Right lobe of liver (tissue), 4 donors: ENCODE results near the gene LRRC7.

ENCODE experiments used
- CTCF ChIP-seq, 4 donors: fragments of 200-600 bp in 3 of 4; fragments of 450-650 bp in 1 of 4; IDR thresholded peaks; one replicate each; pipeline versions ENCODE4 v1.5.1 to v1.8.0; 2016 to 2022; ENCODE audit warnings: antibody characterized with exemption in 4 of 4, mild to moderate bottlenecking in 2 of 4
- POLR2A ChIP-seq: fragments of 450-650 bp; IDR thresholded peaks from one replicate; pipeline ENCODE4 v1.6.1; 2017; ENCODE audit warnings: antibody characterized with exemption, mild to moderate bottlenecking
- donor health status: DM: no; HTN: no; CAD: no.
- donor health status: DM: no; HTN: no; CAD: no.
- donor health status: DM: no; HTN: yes; CAD: no.

DNA sequence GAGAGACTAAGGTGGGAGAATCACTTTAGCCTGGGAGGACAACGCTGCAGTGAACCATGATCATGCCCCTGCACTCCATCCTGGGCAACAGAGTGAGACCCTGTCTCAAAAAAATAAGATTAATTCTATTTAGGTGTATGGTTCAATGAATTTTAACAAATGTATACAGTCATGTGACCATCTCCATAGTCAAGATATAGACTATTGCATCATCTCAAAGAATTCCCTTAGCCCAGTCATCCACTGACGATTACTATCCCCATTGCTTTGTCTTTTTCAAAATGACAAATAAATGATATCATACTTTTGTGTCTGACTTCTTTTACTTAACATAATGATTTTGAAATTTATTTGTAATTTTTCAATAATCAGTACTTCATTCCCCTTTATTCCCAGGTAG is 260.0 kb downstream of the LRRC7 start:
- TF ChIP-seq CTCF (IDR thresholded peaks at IDR 0.05), result no peak
- no peak for TF ChIP-seq POLR2A
